Measurements from ENCODE around the gene TAF1D. TPM values are rescaled to one million over a fixed set of nuclear protein-coding genes. Genes with fewer than 3 reads are reported as not detected.

TAF1D gene, protein sequence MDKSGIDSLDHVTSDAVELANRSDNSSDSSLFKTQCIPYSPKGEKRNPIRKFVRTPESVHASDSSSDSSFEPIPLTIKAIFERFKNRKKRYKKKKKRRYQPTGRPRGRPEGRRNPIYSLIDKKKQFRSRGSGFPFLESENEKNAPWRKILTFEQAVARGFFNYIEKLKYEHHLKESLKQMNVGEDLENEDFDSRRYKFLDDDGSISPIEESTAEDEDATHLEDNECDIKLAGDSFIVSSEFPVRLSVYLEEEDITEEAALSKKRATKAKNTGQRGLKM
- total RNA-seq (2022; extraction: Qiagen RNA extraction) = 92.3 to 103 TPM (median 101 TPM) in 5 replicates

DNA sequence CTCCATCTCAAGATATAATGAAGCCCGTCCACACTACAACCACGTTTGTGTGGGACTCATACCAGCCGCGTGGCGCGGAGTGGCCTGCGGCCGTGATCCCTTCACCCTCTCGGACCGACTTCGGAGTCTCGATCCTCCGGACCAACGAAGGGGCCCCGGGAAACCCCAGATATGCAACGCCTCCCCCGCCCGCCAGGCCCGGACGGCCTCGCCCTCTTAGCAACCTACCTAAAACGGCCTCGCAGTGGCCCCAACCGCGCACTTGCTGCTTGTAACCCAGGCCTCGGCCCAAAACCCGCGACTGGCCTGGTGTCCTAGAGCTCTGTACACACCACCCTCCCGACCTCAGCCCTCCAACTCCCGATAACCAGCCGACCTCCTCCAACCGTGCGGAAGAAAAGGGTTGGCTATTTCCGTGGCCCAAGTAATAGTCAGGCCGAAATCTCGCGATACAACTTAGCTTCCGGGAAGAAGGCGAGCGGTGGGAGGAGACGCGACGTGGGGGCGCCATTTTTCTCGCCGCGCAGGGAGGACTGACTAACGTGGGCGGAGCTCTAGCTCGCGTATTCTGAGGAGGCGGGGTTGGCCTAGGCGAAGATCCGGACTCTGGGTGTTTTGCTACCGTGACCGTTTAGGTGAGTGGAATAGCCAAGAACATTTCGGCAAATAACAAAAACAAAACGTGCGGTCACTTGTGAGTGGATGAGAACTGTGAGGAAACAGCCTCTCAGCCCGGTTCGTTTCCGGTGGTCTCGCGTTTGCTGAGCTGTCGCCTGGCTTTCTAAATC lies at the start of gene TAF1D, which contains the start of gene C11orf54:
Gene TAF1D, minus strand, starts transcription at position 402 of the 788 bp plus-strand sequence. CDS start 2,191 bp downstream, outside the sequence.
Gene C11orf54, plus strand, starts transcription at position 579 of the 788 bp plus-strand sequence. CDS start 5,722 bp downstream, outside the sequence.

DNA sequence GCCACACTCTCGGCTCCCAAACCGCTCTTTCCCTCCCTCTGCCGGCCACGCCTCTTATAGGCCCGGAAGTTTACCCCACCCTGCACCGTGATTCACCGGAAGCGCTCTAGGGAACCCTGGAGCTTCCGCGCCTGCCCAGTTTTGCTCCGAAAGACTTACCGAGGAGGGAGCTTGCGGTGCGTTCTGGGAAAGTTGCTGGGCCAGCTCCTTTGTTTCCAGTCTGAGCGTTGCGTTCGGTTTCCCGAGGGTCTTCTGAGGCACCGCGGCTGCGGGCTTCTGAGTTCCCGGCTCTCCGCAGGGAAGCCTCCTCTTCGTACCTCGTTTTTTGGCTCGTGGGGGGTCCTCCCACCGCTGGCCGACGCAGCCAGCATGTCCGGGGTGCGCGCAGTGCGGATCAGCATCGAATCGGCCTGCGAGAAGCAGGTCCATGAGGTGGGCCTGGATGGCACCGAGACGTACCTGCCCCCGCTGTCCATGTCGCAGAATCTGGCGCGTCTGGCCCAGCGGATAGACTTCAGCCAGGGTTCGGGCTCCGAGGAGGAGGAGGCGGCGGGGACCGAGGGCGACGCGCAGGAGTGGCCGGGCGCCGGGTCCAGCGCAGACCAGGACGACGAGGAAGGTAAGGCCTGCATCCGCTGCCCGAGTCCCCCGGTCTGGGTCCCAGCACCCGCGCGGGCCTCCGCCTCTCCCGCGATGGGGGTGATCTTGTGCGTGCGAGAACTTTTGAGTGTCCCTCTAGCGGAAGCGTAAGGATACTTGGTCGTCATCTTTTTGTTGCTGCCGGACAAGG lies 43.0 kb upstream of the TAF1D start, which contains the start of gene MED17:
Gene MED17, plus strand, starts transcription at position 138 of the 790 bp plus-strand sequence. Its CDS starts 232 bp downstream, at position 370.

Other genes starting within 250 kb of the TAF1D start
- gene SMCO4, start 198.1 kb downstream of the TAF1D start, total RNA-seq (2022; extraction: Qiagen RNA extraction) = 21.5 to 26.9 TPM (median 21.5 TPM) in 5 replicates
- 5.7 to 7.5 TPM (median 6.6 TPM) in 5 replicates for gene CEP295, start 79.8 kb downstream of the TAF1D start, total RNA-seq (2022; extraction: Qiagen RNA extraction)
- gene C11orf54, start 177 bp upstream of the TAF1D start, total RNA-seq (2022; extraction: Qiagen RNA extraction) = 12.8 to 18.6 TPM (median 15.2 TPM) in 5 replicates
- 20.5 to 25.9 TPM (median 25.4 TPM) in 5 replicates for gene MED17, start 42.8 kb upstream of the TAF1D start, total RNA-seq (2022; extraction: Qiagen RNA extraction)
- gene VSTM5, start 109.1 kb upstream of the TAF1D start, total RNA-seq (2022; extraction: Qiagen RNA extraction) = not detected in 5 replicates